Dermis blood vessel endothelial cell (primary cell): ENCODE data around the gene ADAMTS13. TPM values are rescaled to one million over a fixed set of nuclear protein-coding genes. Genes with fewer than 3 reads are reported as not detected.
A peak's percentile ranks its signal among the peaks of the same experiment; 100 is the strongest.
"Not testable (repeated sequence)": the region's sequence is repeated elsewhere in the genome, so short reads cannot be mapped to it uniquely, and the experiment has no call there.

Experiments used
- DNase-seq: peaks from one replicate; pipeline ENCODE4 v3.0.0; 2010
- total RNA-seq: library from RNA; depleted of rRNA; stranded (reverse); fragments of >200 nt; gene quantifications from 2 replicates; pipeline ENCODE4 v1.2.3, GENCODE V29; 2014

The ADAMTS13 gene
- total RNA-seq, 1 donor from 2014 or later = 1.0 TPM

DNA sequence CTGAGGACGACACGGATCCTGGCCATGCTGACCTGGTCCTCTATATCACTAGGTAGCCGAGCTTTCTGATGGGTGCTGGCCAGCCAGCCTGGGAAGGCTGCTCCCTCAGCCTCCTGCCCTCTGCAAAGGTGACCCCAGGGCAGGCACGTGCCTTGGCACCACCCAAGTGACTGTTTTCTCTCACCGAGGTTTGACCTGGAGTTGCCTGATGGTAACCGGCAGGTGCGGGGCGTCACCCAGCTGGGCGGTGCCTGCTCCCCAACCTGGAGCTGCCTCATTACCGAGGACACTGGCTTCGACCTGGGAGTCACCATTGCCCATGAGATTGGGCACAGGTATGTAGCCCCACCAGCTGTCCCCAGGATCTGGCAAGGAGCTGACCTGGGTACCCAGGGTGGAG lies 3.8 kb downstream of the ADAMTS13 start:
- DNase-seq = no peak

DNA sequence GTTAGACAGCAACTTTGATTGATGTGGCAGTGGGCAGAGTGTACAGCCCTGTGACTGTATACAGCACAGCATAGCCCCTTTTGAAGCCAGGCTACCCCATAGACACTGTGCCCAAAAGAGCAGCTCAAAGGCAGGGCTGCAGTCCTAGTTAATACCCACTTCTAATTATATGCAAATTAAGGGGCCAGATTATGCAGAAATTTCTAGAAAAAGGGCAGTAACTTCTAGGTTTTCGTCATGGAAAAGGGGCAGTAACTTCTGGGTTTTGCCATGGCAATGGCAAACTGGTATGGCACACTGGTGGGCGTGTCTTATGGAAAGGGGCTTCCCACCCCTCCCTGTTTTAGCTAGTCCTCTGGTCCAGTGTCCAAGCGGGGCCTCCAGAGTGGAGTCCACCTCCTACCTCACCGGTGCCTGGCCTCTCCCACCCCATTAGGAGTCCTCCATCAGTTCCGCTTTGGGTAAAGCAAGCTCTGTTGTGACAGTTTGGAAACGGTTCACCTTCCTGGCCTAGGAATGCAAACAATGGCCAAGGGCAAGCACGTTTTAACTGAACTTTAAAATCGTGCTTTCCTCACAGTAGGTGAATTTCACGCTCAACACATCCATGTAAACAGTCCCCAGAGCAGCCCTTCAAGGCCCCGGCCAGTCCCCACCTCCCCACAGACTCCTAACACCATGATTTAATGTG lies 5.6 kb downstream of the ADAMTS13 start:
- DNase-seq = no peak

DNA sequence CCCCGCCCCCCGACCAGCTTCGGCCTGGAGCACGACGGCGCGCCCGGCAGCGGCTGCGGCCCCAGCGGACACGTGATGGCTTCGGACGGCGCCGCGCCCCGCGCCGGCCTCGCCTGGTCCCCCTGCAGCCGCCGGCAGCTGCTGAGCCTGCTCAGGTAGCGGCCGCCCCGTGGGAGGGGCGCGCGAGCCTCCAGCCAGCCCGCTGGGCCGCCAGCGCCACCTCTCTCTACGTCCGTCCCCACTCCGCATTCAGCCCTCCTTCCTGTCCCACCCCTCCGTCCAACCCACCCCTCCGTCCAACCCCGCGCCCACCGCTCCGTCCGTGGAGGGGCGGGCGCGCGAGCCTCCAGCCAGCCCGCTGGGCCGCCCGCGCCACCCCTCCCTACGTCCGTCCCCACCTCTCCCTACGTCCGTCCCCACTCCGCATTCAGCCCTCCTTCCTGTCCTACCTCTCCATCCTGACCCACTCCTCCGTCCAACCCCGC lies 6.5 kb downstream of the ADAMTS13 start:
- DNase-seq = no peak

DNA sequence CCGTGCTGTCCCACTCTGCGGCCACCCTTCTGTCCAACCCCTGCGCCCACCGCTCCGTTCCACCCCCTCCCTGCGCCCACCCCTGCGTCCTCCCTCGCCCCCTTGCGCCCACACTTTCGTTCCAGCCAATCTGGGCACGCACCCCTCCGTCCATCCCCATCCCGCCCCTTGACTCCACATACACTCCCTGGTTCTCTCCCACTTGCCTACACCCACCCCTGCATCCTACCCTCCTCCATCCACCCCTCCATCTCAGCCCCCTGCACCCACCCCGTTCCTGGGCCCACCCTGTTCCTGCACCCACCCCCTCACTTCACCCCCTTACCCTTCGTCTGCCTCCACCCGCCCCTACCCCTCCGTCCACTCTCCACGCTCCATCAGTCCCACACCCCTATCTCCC lies 7.0 kb downstream of the ADAMTS13 start:
- no peak for DNase-seq

DNA sequence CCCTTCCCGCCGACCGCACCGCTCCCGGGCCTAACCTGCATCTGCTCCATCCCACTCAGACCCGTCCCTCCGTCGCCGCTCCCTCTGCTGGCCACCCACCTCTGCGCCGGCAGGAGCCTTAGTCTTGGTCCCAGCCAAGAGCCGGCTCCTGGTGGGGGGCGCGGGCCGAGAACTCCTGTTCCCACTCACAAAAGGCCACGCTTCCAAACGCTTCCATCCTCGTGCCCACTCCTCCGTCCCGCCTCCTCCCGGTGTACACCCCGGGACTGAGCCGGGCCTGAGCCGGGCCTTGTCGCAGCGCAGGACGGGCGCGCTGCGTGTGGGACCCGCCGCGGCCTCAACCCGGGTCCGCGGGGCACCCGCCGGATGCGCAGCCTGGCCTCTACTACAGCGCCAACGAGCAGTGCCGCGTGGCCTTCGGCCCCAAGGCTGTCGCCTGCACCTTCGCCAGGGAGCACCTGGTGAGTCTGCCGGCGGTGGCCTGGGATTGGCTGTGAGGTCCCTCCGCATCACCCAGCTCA lies 7.5 kb downstream of the ADAMTS13 start:
- peak; percentile 50 for DNase-seq

DNA sequence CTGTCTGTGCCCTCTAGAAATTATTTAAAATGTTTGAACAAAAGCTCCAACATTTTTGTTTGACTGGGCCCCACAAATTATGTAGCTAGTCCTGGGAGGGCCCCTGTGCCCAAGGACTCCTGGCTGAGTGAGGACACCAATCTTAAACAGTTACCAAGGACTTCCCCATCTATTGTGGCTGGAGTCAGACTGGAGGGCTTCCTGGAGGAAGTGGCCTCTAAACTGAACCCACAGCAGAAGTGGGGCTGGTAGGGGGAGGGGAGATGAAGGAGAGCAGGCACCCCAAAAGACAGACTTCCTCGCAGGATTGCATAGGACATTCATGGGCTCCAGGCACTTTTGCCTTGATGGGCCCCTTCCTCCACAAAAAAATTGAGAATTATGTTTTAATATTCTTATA lies 8.1 kb downstream of the ADAMTS13 start:
- DNase-seq = no peak

DNA sequence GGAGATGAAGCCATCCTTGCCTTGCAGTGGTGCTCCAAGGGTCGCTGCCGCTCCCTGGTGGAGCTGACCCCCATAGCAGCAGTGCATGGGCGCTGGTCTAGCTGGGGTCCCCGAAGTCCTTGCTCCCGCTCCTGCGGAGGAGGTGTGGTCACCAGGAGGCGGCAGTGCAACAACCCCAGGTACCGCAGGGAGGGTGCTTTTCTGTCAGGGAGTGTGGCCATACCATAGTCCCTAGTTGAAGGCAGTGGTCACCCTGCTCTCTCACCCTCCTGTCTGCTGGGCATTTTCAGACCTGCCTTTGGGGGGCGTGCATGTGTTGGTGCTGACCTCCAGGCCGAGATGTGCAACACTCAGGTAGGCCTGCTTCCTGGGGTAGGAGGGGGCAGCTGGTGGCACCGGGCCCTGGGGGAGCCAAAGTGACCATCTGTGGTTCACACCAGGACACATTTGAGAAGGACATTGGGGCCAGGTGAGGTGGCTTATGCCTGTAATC lies 11.2 kb downstream of the ADAMTS13 start:
- DNase-seq = no peak

DNA sequence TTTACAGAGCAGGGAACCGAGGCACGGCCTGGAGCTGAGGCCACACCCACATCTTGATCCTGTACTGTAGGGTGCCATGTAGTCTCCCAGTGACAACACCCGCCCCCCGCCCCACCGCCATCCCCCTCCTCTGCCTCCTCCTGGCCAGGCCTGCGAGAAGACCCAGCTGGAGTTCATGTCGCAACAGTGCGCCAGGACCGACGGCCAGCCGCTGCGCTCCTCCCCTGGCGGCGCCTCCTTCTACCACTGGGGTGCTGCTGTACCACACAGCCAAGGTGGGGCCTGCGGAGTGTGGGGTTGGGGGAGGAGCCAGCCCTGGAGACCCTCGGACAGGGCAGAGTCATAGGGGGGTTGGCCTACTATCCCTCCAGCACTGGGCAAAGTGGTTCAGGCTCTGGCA lies 14.5 kb downstream of the ADAMTS13 start:
- DNase-seq = no peak

DNA sequence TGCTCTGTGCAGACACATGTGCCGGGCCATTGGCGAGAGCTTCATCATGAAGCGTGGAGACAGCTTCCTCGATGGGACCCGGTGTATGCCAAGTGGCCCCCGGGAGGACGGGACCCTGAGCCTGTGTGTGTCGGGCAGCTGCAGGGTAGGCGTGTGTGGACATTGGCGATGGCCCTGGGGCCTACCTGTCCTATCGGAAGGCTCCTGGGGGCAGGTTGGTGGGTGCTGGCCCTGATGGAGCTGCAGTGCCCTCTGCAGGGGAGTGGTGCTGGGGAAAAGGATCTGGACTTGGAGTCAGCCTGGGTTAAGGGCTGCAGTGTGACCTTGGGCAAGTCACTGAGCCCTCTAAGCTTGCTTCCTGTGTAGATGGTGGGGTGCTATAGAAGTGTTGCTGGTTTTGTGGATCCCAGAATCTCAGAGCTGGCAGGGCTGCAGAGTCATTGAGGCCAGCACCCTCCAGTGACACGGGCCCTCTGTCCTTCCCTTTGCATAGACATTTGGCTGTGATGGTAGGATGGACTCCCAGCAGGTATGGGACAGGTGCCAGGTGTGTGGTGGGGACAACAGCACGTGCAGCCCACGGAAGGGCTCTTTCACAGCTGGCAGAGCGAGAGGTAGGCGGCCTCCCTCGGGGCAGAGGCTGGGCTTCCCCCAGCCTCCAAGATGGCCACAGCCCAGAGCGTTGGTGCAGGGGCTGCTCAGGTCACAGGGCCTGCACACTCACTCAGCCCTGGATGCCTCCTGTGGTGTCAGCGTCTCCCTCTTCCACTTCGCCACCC lies 15.8 kb downstream of the ADAMTS13 start:
- DNase-seq = no peak

DNA sequence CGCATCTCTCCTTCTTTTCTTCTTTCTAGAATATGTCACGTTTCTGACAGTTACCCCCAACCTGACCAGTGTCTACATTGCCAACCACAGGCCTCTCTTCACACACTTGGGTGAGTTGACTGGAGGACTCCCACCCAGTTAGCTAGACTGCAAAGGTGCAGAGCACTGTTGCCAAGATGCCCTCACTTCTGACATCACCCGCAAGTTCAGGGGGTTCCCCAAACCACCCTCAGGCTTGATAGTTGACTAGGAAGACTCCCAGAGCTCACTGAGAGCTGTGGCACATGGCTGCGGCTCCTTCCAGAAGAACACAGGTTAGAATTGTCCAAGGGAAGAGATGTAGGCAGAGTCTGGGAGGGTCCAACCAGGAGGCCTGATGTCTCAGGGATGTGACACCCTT lies 17.2 kb downstream of the ADAMTS13 start:
- DNase-seq = no peak

DNA sequence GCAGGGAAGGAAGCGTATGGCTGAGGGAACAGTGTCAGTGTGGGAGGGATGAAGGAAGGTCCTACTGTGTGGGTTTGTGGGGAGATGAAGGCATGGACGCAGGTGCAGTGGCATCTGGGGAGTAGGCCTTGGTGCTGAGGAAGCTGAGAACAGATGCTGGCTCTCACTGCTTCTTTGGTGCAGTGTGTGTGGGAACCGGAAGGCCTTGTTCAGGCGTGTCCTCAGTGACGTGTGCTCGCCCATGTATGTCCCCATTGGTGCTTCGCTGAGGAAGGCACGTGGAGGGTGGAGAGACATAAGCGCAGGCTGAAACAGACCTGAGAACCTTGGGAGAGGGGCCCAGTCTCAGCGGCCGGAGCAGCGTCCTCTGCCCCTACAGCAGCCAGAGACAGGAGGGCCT lies 18.7 kb downstream of the ADAMTS13 start:
- DNase-seq = no peak

DNA sequence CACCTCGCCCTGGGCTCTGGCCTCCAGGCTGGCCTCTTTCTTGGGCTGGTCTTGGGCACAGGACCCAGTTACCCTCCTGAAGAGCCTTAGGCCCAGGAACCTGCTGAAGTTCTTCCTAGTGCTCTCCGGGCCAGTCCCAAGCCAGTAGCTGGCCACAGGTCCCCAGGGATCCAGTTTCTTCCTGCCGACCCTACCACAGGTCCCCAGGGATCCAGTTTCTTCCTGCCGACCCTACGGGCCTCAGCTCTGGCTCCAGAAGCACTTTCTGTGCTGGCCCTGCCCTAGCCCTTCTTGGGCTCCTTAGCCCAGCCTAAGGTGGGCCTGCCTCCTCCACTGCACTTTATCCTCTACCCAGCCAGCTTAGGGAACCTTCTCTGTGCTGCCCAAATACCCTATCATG lies 19.4 kb downstream of the ADAMTS13 start:
- no peak for DNase-seq

DNA sequence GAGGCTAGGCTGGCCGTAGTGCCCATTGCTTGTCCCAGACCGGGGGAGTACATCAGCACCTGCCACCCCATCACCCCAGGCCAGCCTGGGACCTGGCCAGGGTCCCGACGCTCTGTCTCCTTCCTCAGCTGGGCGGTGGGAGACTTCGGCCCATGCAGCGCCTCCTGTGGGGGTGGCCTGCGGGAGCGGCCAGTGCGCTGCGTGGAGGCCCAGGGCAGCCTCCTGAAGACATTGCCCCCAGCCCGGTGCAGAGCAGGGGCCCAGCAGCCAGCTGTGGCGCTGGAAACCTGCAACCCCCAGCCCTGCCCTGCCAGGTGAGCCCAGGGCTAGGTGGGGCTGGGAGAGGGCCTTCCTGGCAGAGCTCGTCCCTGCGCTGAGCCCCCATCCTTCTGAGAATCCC lies 21.1 kb downstream of the ADAMTS13 start:
- no peak for DNase-seq

DNA sequence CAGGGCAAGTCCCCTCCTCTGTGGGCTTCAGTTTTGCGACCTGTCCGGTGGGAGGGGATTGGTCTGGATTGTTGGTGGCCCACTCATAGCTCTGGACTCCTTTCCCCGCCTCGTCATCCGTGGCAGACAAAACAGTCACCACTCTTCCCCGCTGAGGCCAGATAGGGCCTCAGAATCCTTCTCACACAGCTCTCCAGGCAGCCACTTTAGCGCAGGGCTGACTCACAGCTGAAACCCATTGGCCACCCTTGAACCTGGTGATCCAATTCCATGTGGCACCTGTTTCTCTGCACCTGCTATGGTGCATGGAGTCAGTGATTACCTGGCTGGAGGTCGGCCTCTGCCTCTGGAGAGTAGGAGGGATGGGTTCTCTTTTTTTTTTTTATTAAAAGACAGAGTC lies 21.8 kb downstream of the ADAMTS13 start:
- DNase-seq = no peak

DNA sequence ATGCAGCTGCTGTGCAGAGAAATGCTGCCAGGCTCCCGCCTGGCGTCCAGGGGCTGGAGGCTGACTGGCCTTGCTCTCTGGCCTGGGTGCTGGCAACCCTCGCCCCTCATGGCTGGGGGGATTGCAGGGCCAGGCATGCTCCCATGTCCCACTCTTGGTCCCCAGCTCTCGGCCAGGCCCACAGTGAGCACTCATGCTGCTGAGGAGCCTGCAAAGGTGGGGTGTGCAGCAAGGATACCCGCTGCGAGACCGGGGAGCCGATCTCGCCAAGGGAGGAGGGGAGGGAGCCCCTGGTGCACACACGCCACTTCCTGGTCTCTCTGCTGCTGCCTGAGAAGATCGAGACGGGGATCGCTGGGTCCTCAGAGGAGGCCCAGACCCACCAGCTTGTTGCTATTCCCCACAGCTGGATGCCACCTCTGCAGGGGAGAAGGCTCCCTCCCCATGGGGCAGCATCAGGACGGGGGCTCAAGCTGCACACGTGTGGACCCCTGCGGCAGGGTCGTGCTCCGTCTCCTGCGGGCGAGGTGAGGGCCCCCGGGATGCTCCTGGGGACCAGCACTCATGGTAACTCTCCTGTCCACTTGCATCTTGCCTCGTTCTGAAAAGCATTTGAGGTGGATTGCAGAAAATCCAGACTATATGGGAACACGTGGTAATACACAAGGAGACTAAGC lies 23.3 kb downstream of the ADAMTS13 start:
- DNase-seq = no peak

DNA sequence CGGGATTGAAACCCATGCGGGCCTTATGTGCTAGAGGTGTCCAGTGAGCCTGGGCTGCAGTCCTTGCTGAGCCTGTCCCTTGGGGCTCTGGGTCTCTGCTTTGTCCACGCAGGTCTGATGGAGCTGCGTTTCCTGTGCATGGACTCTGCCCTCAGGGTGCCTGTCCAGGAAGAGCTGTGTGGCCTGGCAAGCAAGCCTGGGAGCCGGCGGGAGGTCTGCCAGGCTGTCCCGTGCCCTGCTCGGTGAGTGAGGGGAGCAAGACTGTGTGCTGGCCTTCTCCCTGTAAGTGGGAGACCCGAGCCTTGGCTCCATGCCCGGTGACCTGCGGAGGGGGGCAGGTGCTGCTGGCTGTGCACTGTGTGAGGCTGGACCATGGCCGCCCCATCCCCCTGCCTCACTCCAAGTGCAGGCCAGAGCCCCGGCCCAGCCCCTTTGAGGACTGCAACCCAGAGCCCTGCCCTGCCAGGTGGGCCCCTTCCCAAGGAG lies 26.4 kb downstream of the ADAMTS13 start:
- no peak for DNase-seq

DNA sequence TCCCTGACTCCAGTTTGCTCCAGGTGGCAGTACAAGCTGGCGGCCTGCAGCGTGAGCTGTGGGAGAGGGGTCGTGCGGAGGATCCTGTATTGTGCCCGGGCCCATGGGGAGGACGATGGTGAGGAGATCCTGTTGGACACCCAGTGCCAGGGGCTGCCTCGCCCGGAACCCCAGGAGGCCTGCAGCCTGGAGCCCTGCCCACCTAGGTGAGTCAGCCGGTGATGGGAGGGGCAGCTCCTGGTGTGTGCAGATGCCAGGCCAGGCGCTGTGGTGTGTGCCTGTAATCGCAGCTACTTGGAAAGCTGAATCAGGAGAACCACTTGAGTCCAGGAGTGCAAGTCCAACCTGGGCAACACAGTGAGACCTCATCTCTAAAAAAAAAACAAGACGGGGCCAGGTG lies 27.6 kb downstream of the ADAMTS13 start:
- no peak for DNase-seq

DNA sequence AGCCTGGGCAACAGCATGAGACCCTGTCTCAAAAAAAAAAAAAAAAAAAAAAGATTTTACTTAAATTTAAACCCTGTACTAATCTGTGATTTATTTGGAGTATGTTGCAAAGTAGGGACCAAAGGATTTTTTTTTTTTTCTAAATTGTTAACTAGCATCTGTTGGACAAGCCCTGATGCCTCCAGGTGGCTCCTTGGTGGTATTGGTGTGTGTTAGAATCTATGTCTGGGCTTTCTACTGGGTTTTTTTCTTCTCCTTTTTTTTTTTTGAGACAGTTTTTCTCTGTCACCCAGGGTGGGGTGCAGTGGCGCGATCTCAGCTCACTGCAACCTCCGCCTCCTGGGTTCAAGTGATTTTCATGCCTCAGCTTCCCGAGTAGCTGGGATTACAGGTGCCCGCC lies 29.7 kb downstream of the ADAMTS13 start:
- not testable (repeated sequence) for DNase-seq

DNA sequence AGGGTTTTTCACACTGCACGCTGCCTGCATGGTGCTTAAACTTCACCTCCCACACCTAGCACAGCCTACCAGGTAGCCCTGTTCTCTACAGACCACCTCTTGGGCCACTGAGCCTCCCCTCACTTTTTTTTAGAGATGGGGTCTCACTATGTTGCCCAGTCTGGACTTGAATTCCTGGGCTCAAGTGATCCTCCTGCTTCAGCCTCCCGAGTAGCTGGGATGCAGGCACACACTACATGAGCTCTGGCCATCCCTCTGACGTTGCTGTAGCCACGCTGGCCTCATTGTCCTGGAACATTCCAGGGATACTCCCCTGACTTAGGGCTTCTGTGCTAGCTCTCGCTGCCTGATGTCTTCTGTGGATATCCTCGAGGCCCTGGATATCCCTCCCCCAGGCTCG lies 30.4 kb downstream of the ADAMTS13 start:
- DNase-seq = no peak

DNA sequence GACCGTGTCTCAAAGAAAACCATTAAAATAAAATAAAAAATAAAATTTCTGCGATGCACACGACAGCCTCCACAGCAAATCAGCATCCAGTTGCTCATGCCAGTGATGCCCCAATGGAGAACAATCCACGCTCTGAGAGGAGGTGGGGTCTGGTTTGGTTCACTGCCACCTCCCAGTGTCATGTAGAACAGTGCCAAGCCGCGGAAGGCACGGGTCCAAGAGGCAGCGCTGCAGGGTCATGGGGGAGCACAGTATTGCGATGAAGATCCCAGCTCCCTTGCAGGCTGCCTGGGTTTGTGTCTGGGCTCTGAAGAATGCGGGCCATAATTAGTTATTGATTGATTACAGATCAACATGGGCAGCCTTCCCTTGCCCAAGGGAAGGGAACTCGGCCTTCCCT lies 31.5 kb downstream of the ADAMTS13 start:
- no peak for DNase-seq

DNA sequence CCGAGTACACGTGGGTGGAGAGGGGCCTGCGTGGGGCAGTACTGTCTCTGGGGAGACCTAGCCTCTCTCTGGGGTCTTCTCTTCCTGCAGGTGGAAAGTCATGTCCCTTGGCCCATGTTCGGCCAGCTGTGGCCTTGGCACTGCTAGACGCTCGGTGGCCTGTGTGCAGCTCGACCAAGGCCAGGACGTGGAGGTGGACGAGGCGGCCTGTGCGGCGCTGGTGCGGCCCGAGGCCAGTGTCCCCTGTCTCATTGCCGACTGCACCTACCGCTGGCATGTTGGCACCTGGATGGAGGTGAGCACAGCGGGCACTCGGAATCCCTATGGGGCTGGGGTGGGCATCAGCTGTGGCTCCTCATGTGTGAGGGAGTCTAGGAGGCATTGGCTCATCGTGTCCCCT lies 32.2 kb downstream of the ADAMTS13 start:
- no peak for DNase-seq

DNA sequence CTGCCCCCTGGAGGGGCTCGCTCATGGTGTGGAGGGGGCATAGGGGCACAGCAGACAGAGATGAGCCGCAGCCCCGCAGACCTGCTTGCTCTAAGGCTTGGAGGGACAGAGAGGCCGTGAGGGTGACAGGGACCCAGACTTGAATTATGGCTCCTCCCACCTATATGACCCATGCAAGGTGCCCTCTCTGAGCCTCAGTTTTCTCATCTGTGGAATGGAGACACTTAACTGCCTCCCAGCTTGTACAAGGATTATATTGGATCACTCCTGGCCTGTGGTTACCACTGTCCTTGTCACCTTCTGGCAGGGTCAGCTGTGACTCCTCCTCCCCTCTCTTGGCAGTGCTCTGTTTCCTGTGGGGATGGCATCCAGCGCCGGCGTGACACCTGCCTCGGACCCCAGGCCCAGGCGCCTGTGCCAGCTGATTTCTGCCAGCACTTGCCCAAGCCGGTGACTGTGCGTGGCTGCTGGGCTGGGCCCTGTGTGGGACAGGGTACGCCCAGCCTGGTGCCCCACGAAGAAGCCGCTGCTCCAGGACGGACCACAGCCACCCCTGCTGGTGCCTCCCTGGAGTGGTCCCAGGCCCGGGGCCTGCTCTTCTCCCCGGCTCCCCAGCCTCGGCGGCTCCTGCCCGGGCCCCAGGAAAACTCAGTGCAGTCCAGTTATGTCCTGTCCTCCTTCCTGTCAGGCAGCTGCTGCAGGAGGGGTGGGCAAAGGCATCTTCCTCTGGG lies 32.9 kb downstream of the ADAMTS13 start:
- DNase-seq = no peak
